H9 (cell line): ENCODE results near the gene SNX14. TPM values are rescaled to one million over a fixed set of nuclear protein-coding genes. Genes with fewer than 3 reads are reported as not detected.
A peak's percentile ranks its signal among the peaks of the same experiment; 100 is the strongest.

ENCODE experiments used
- DNase-seq: peaks from one replicate; pipeline ENCODE4 v3.0.0-alpha.2; 2017
- H2AFZ ChIP-seq: one replicate; pipeline ENCODE4 v1.6.1; 2013; ENCODE audit warnings: mild to moderate bottlenecking, low read length, control low read depth, moderate library complexity
- H2AK5ac ChIP-seq: 2 replicates; pipeline ENCODE4 v1.6.1; 2013; ENCODE audit warnings: low read length, control low read depth, mixed read lengths; ENCODE audit not compliant: insufficient read length
- H2BK120ac ChIP-seq: one replicate; pipeline ENCODE4 v1.6.1; 2013; ENCODE audit warnings: low read depth, mild to moderate bottlenecking, low read length, control low read depth, inconsistent platforms; ENCODE audit not compliant: poor library complexity, severe bottlenecking
- H2BK12ac ChIP-seq: 2 replicates; pipeline ENCODE4 v1.6.1; 2013; ENCODE audit warnings: low read length, control low read depth, mixed read lengths, low read depth; ENCODE audit not compliant: insufficient read length
- H2BK15ac ChIP-seq: 2 replicates; pipeline ENCODE4 v1.6.1; 2013; ENCODE audit warnings: low read depth, low read length, control low read depth
- H2BK20ac ChIP-seq: one replicate; pipeline ENCODE4 v1.6.1; 2013; ENCODE audit warnings: low read depth, mild to moderate bottlenecking, low read length, control low read depth, inconsistent platforms; ENCODE audit not compliant: poor library complexity, severe bottlenecking
- H2BK5ac ChIP-seq: 2 replicates; pipeline ENCODE4 v1.6.1; 2013; ENCODE audit warnings: low read length, control low read depth, mixed read lengths; ENCODE audit not compliant: insufficient read length
- H3K14ac ChIP-seq: 2 replicates; pipeline ENCODE4 v1.6.1; 2013; ENCODE audit warnings: low read length, control low read depth; ENCODE audit not compliant: insufficient read depth
- H3K18ac ChIP-seq: 2 replicates; pipeline ENCODE4 v1.6.1; 2013; ENCODE audit warnings: low read depth, mild to moderate bottlenecking, mixed read lengths, low read length, control low read depth; ENCODE audit not compliant: insufficient read length
- H3K23ac ChIP-seq: 2 replicates; pipeline ENCODE4 v1.6.1; 2013; ENCODE audit warnings: low read length, control low read depth, mixed read lengths, low read depth; ENCODE audit not compliant: insufficient read length
- H3K23me2 ChIP-seq: 2 replicates; pipeline ENCODE4 v1.6.1; 2013; ENCODE audit warnings: low read depth, mild to moderate bottlenecking, mixed read lengths, low read length, control low read depth; ENCODE audit not compliant: insufficient read length, poor library complexity, severe bottlenecking
- H3K27ac ChIP-seq: 2 replicates; pipeline ENCODE4 v1.5.1; 2013; ENCODE audit warnings: low read length, control low read depth, mixed read lengths, low read depth; ENCODE audit not compliant: insufficient read length
- H3K27me3 ChIP-seq: 2 replicates; pipeline ENCODE4 v1.6.1; 2013; ENCODE audit warnings: low read length, control low read depth, inconsistent platforms; ENCODE audit not compliant: insufficient read depth
- H3K4ac ChIP-seq: 2 replicates; pipeline ENCODE4 v1.6.1; 2013; ENCODE audit warnings: low read depth, mild to moderate bottlenecking, control low read depth, inconsistent platforms, low read length, moderate library complexity
- H3K4me1 ChIP-seq: 2 replicates; pipeline ENCODE4 v1.6.1; 2013; ENCODE audit warnings: low read length, control low read depth, inconsistent platforms; ENCODE audit not compliant: insufficient read depth
- H3K4me2 ChIP-seq: 2 replicates; pipeline ENCODE4 v1.6.1; 2013; ENCODE audit warnings: low read length, control low read depth, mixed read lengths; ENCODE audit not compliant: insufficient read length, insufficient read depth
- H3K56ac ChIP-seq: 2 replicates; pipeline ENCODE4 v1.6.1; 2013; ENCODE audit warnings: low read depth, mild to moderate bottlenecking, mixed read lengths, low read length, control low read depth; ENCODE audit not compliant: insufficient read length
- H3K79me1 ChIP-seq: 2 replicates; pipeline ENCODE4 v1.6.1; 2013; ENCODE audit warnings: low read depth, mild to moderate bottlenecking, moderate library complexity, low read length, control low read depth, inconsistent platforms; ENCODE audit not compliant: insufficient read depth, poor library complexity, severe bottlenecking
- H3K79me2 ChIP-seq: 2 replicates; pipeline ENCODE4 v1.6.1; 2013; ENCODE audit warnings: low read length, control low read depth, inconsistent platforms; ENCODE audit not compliant: insufficient read depth
- H3K9ac ChIP-seq: 2 replicates; pipeline ENCODE4 v1.6.1; 2013; ENCODE audit warnings: low read length, control low read depth, mixed read lengths; ENCODE audit not compliant: insufficient read length; ENCODE audit errors: extremely low read depth
- H3K9me3 ChIP-seq: one replicate; pipeline ENCODE4 v1.6.1; 2013; ENCODE audit warnings: low read depth, low read length, inconsistent platforms; ENCODE audit not compliant: control insufficient read depth
- H3T11ph ChIP-seq: one replicate; pipeline ENCODE4 v1.6.1; 2013; ENCODE audit warnings: mild to moderate bottlenecking, low read length, control low read depth, inconsistent platforms
- H4K20me1 ChIP-seq: one replicate; pipeline ENCODE4 v1.6.1; 2013; ENCODE audit not compliant: control insufficient read depth, insufficient read length, insufficient read depth
- H4K5ac ChIP-seq: 2 replicates; pipeline ENCODE4 v1.6.1; 2013; ENCODE audit warnings: low read depth, mild to moderate bottlenecking, mixed read lengths, low read length, control low read depth; ENCODE audit not compliant: insufficient read length
- H4K8ac ChIP-seq: replicated peaks from 2 replicates; pipeline ENCODE4 v1.6.1; 2013; ENCODE audit warnings: low read length, control low read depth, mixed read lengths, low read depth; ENCODE audit not compliant: insufficient read length
- H4K91ac ChIP-seq: 2 replicates; pipeline ENCODE4 v1.6.1; 2013; ENCODE audit warnings: low read depth, mild to moderate bottlenecking, moderate library complexity, mixed read lengths, low read length, control low read depth; ENCODE audit not compliant: insufficient read length
- H3K27ac Mint-ChIP-seq, 3 experiments: 2 replicates in 2 of 3; 3 replicates in 1 of 3; pipeline ENCODE4 v1.8.0; 2020 to 2021; ENCODE audit warnings: mixed read lengths in 3 of 3, mild to moderate bottlenecking in 1 of 3, moderate library complexity in 1 of 3
- H3K27me3 Mint-ChIP-seq: 2 replicates; pipeline ENCODE4 v1.8.0; 2021; ENCODE audit warnings: low read depth, mild to moderate bottlenecking, moderate library complexity, mixed read lengths
- H3K36me3 Mint-ChIP-seq, 3 experiments: 2 replicates in 2 of 3; 3 replicates in 1 of 3; pipeline ENCODE4 v1.8.0; 2020 to 2021; ENCODE audit warnings: low read depth in 3 of 3, mixed read lengths in 3 of 3; ENCODE audit not compliant: insufficient read depth in 1 of 3
- H3K4me1 Mint-ChIP-seq, 2 experiments: 2 replicates each; pipeline ENCODE4 v1.8.0; 2020; ENCODE audit warnings: mixed read lengths in 2 of 2
- H3K4me3 Mint-ChIP-seq, 2 experiments: 2 replicates in 1 of 2; 3 replicates in 1 of 2; pipeline ENCODE4 v1.8.0; 2020 to 2021; ENCODE audit warnings: mild to moderate bottlenecking in 2 of 2, mixed read lengths in 2 of 2, moderate library complexity in 1 of 2
- H3K9me3 Mint-ChIP-seq, 2 experiments: 2 replicates in 1 of 2; 3 replicates in 1 of 2; pipeline ENCODE4 v1.8.0; 2020; ENCODE audit warnings: mild to moderate bottlenecking in 2 of 2, mixed read lengths in 2 of 2, moderate library complexity in 1 of 2
- CTCF ChIP-seq: fragments of 200-600 bp; sonication (generic); conservative IDR thresholded peaks from 3 replicates; pipeline ENCODE4 v1.8.0; 2021; ENCODE audit warnings: antibody characterized with exemption, mild to moderate bottlenecking
- WGBS: extraction: QIAGEN DNeasy Blood & Tissue Kit; methylation state at CpG from one replicate; pipeline ENCODE4 v1.1.7; 2013; ENCODE audit warnings: missing lambda C conversion rate, low lambda C conversion rate, mixed read lengths; ENCODE audit not compliant: insufficient read length; ENCODE audit errors: extremely low coverage; 5-methylcytosine and 5-hydroxymethylcytosine counted together
- total RNA-seq: library from RNA; stranded (reverse); gene quantifications from 2 replicates; pipeline ENCODE4 v1.2.1, GENCODE V29; 2021

Gene SNX14
- total RNA-seq, 1 experiment from 2014 or later, result 33.0 TPM

GRCh38 chr6:85610182-85610895 lies 16.7 kb upstream of the SNX14 start:
- WGBS, result no CpG with 5 or more reads among the region's 2 CpGs
- H3K27me3 Mint-ChIP-seq, result no peaks in the 10 kb centered on the region

More at GRCh38 chr6:85610182-85610895, 16.7 kb upstream of the SNX14 start:
- Histone ChIP-seq H2BK20ac (no peak overlapping the region), H3K9ac (no peak overlapping the region), H3T11ph (no peak overlapping the region), H3K4me2 (no peak overlapping the region), H2BK15ac (no peak overlapping the region), H3K79me2 (no peaks in the 10 kb centered on the region), H3K27ac (no peak overlapping the region), H3K4me1 (no peaks in the 10 kb centered on the region), H2AFZ (no peak overlapping the region), H2BK5ac (no peak overlapping the region), H2AK5ac (no peak overlapping the region), H3K4ac (no peak overlapping the region), H4K5ac (no peak overlapping the region), H3K79me1 (no peaks in the 10 kb centered on the region), H3K23ac (no peak overlapping the region), H3K14ac (no peak overlapping the region), H2BK120ac (no peak overlapping the region), H3K9me3 (no peaks in the 10 kb centered on the region), H4K20me1 (no peaks in the 10 kb centered on the region), H3K23me2 (no peaks in the 10 kb centered on the region), H2BK12ac (no peak overlapping the region), H3K27me3 (no peaks in the 10 kb centered on the region), H3K56ac (no peak overlapping the region), H4K91ac (no peak overlapping the region), H3K18ac (no peak overlapping the region), H4K8ac (no peak overlapping the region)
- no peak for TF ChIP-seq CTCF
- no peak for DNase-seq
- H3K9me3 Mint-ChIP-seq, result no peaks in the 10 kb centered on the region
- H3K4me1 Mint-ChIP-seq, result peaks cover 0 to 3% of the 10 kb centered on the region in 2 experiments; a peak in 1 of 4 replicates
- H3K27ac Mint-ChIP-seq, result 0 out of 7 replicates have a peak overlapping the region, but pooled peaks of 1 of the 3 experiments have one; percentile 57
- no peak overlapping the region; a peak in 1 of 5 replicates for H3K4me3 Mint-ChIP-seq
- peaks cover 20 to 49% (median 44%) of the 10 kb centered on the region in 3 experiments for H3K36me3 Mint-ChIP-seq
